Suprapubic skin (tissue), 4 donors: ENCODE data around the gene PYM1. TPM values are rescaled to one million over a fixed set of nuclear protein-coding genes. Genes with fewer than 3 reads are reported as not detected.

Experiments
- DNase-seq, 2 donors: peaks; one replicate each; pipeline ENCODE4 v3.0.0-alpha.2; 2019; ENCODE audit warnings: low spot score in 2 of 2
- H3K27ac ChIP-seq: fragments of 200-600 bp; sonication (generic); one replicate; pipeline ENCODE4 v1.5.1; 2019
- H3K27me3 ChIP-seq: fragments of 200-600 bp; sonication (generic); one replicate; pipeline ENCODE4 v1.5.1; 2019
- H3K36me3 ChIP-seq: fragments of 200-600 bp; sonication (generic); one replicate; pipeline ENCODE4 v1.5.1; 2019
- H3K4me1 ChIP-seq: fragments of 200-600 bp; sonication (generic); one replicate; pipeline ENCODE4 v1.5.1; 2019
- H3K4me3 ChIP-seq: fragments of 200-600 bp; sonication (generic); one replicate; pipeline ENCODE4 v1.5.1; 2019; ENCODE audit warnings: mild to moderate bottlenecking
- H3K9me3 ChIP-seq: fragments of 200-600 bp; sonication (generic); one replicate; pipeline ENCODE4 v1.5.1; 2019
- CTCF ChIP-seq, 2 donors: fragments of 200-600 bp in 1 of 2; fragments of 450-650 bp in 1 of 2; sonication (generic) in 1 of 2; IDR thresholded peaks; one replicate each; pipeline ENCODE4 v1.5.1; 2016 to 2019; ENCODE audit warnings: antibody characterized with exemption in 2 of 2, mild to moderate bottlenecking in 1 of 2, moderate library complexity in 1 of 2
- EP300 ChIP-seq: sonication (generic); formaldehyde crosslinking; IDR thresholded peaks from one replicate; pipeline ENCODE4 v1.6.1; 2017; ENCODE audit warnings: antibody characterized with exemption
- POLR2A ChIP-seq, 2 donors: fragments of 450-650 bp; IDR thresholded peaks; one replicate each; pipeline ENCODE4 v1.6.1; 2017; ENCODE audit warnings: antibody characterized with exemption in 2 of 2, mild to moderate bottlenecking in 2 of 2, moderate library complexity in 2 of 2
- POLR2AphosphoS5 ChIP-seq, 3 donors: sonication (generic); formaldehyde crosslinking; IDR thresholded peaks; one replicate each; pipeline ENCODE4 v1.6.1; 2017; ENCODE audit warnings: antibody characterized with exemption in 3 of 3
- WGBS: methylation state at CpG from one replicate; pipeline ENCODE4 v1.1.5; 2018; 5-methylcytosine and 5-hydroxymethylcytosine counted together
- total RNA-seq, 4 donors: library from RNA; depleted of rRNA; stranded (reverse); fragments of >200 nt; gene quantifications; one replicate each; pipeline ENCODE4 v1.1.0, GENCODE V29; 2016

Gene PYM1
- total RNA-seq, 4 donors from 2014 or later = 32.0 to 41.8 (median 37.4) TPM

GRCh38 chr12:55965941-55966407, 38.3 kb upstream of the PYM1 start, which contains the start of gene PMEL:
TSS of gene PMEL (minus strand) at chr12:55966042. CDS start at chr12:55966011, 31 bp downstream.
- H3K4me3 ChIP-seq = peak within 1 kb of the TSS; percentile 76
- DNase-seq = no peak
- WGBS = 10% methylated on average over 4 of the region's 4 CpGs
- H3K27ac ChIP-seq = peak within 1 kb of the TSS; percentile 68
- H3K27me3 ChIP-seq = no peaks in the 10 kb centered on the region
- no peaks in the 10 kb centered on the region for H3K36me3 ChIP-seq
- H3K4me1 ChIP-seq = peaks cover 23% of the 10 kb centered on the region
- no peak for TF ChIP-seq POLR2A (IDR thresholded peaks at IDR 0.05)
- TF ChIP-seq CTCF (IDR thresholded peaks at IDR 0.05) = no peak
- no peak for TF ChIP-seq EP300
- TF ChIP-seq POLR2AphosphoS5 (IDR thresholded peaks at IDR 0.05) = no peak
- no peaks in the 10 kb centered on the region for H3K9me3 ChIP-seq

- no peaks in the 10 kb centered on the region for H3K9me3 ChIP-seq
- TF ChIP-seq EP300 = no peak
- TF ChIP-seq CTCF (IDR thresholded peaks at IDR 0.05) = no peak
- TF ChIP-seq POLR2AphosphoS5 (IDR thresholded peaks at IDR 0.05) = no peak
- no peak for TF ChIP-seq POLR2A (IDR thresholded peaks at IDR 0.05)
- no peaks in the 10 kb centered on the region for H3K27me3 ChIP-seq
- DNase-seq = no peak
- 70% methylated on average over 5 of the region's 5 CpGs for WGBS
- H3K4me1 ChIP-seq = peaks cover 23% of the 10 kb centered on the region
- H3K36me3 ChIP-seq = no peaks in the 10 kb centered on the region
- H3K27ac ChIP-seq = no peak overlapping the region
- no peak overlapping the region for H3K4me3 ChIP-seq
Observed at GRCh38 chr12:55965240-55965639, 37.5 kb upstream of the PYM1 start.

GRCh38 chr12:55963760-55964159, 36.1 kb upstream of the PYM1 start:
- H3K36me3 ChIP-seq = no peaks in the 10 kb centered on the region
- no peaks in the 10 kb centered on the region for H3K27me3 ChIP-seq
- H3K4me1 ChIP-seq = peaks cover 23% of the 10 kb centered on the region
- no peak overlapping the region for H3K4me3 ChIP-seq
- TF ChIP-seq EP300 (no peak), POLR2AphosphoS5 (IDR thresholded peaks at IDR 0.05) (no peak), POLR2A (IDR thresholded peaks at IDR 0.05) (no peak), CTCF (IDR thresholded peaks at IDR 0.05) (no peak)
- WGBS = 92% methylated on average over 2 of the region's 2 CpGs
- DNase-seq = no peak
- no peaks in the 10 kb centered on the region for H3K9me3 ChIP-seq
- no peak overlapping the region for H3K27ac ChIP-seq

GRCh38 chr12:55957106-55957859, 29.6 kb upstream of the PYM1 start:
- WGBS = 44% methylated on average over 4 of the region's 5 CpGs
- Histone ChIP-seq H3K27me3 (no peaks in the 10 kb centered on the region), H3K4me1 (peaks cover 37% of the 10 kb centered on the region), H3K9me3 (no peaks in the 10 kb centered on the region), H3K27ac (peak overlapping the region; percentile 67), H3K36me3 (peaks cover 23% of the 10 kb centered on the region), H3K4me3 (no peak overlapping the region)
- no peak for DNase-seq
- TF ChIP-seq POLR2AphosphoS5 (IDR thresholded peaks at IDR 0.05) = no peak
- no peak for TF ChIP-seq CTCF (IDR thresholded peaks at IDR 0.05)
- no peak for TF ChIP-seq EP300
- no peak for TF ChIP-seq POLR2A (IDR thresholded peaks at IDR 0.05)

GRCh38 chr12:55955800-55956508, 28.3 kb upstream of the PYM1 start:
- Histone ChIP-seq H3K4me1 (peaks cover 37% of the 10 kb centered on the region), H3K27ac (peak overlapping the region; percentile 67), H3K27me3 (no peaks in the 10 kb centered on the region), H3K36me3 (peaks cover 36% of the 10 kb centered on the region), H3K9me3 (no peaks in the 10 kb centered on the region), H3K4me3 (no peak overlapping the region)
- WGBS = 63% methylated on average over 6 of the region's 6 CpGs
- TF ChIP-seq EP300 (no peak), CTCF (IDR thresholded peaks at IDR 0.05) (peak in 1 of 2 donors; percentile 43)
- DNase-seq = no peak
